GM23248 (cell line): ENCODE measurements around the gene ACKR1.

Source experiments
- EZH2 ChIP-seq: fragments of 200-600 bp; sonication (generic); IDR thresholded peaks from 2 replicates; pipeline ENCODE4 v1.6.1; 2018; ENCODE audit warnings: antibody characterized with exemption, mild to moderate bottlenecking; ENCODE audit not compliant: insufficient read depth, poor library complexity, severe bottlenecking
- EZH2phosphoT487 ChIP-seq: fragments of 200-600 bp; sonication (generic); IDR thresholded peaks from 2 replicates; pipeline ENCODE4 v1.6.1; 2018; ENCODE audit warnings: antibody characterized with exemption, moderate library complexity, mild to moderate bottlenecking, low read depth; ENCODE audit not compliant: insufficient read depth

DNA sequence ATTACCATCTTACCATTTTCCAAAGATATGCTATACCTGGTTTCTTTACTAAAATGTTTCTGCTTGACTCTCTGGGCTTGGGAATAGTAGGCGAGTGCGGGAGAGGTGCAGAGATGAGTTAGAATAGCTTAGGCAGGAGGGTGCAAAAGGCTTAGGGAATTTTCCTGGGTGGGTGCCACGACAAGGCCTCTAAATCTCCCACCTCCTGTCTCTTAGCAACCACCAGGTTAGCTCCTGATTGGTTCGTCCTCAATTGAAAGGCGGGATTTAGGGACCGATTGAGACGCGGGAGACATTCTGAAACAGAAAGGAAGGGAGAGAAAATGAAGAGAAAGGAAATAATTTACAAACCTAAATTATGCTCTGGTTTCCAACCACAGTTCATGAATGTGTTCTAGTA, 3.1 kb downstream of the ACKR1 start:
- TF ChIP-seq EZH2phosphoT487: no peak
- no peak for TF ChIP-seq EZH2
